ENCODE measurements around the gene CDC42SE1. TPM values are rescaled to one million over a fixed set of nuclear protein-coding genes. Genes with fewer than 3 reads are reported as not detected.

CDC42SE1 gene
- total and polyA plus RNA-seq, 9 of the 15 experiments (the other 6 are each of a cell fraction or from before 2014, with no cell fraction given) = 78.1 to 189 (median 114) TPM

- intact Hi-C loops (cut with micrococcal nuclease) (loop anchor here (5.0 kb wide), 2 partner anchors 36 to 51 kb away; partner anchors contain the start of genes MINDY1 and PRUNE1), in situ Hi-C loops (cut with MboI) (no loop called here)
- ChIA-PET POLR2A (interaction anchor here (0.6 to 4.4 kb wide), 9 partner anchors 9 to 522 kb away, joined by 3 to 19 read pairs (median 4); partner anchors contain the start of gene C1orf56), CTCF (ENCODE audit: low intra/inter-chr PET ratio) (interaction anchor here (0.9 kb wide), 1 partner anchor 12 kb away, joined by 4 read pairs; the partner anchor contains the start of gene GABPB2)
- FAIRE-seq = no peak
- H3K9me3 ChIP-seq (replicated peaks; ENCODE audit: control insufficient read depth, insufficient read depth, low read depth, low read length) = no peaks in the 10 kb centered on the region
- WGBS (ENCODE audit: insufficient coverage, low coverage, missing lambda C conversion rate) = 1% methylated on average over 10 of the region's 10 CpGs
- peak overlapping the region; percentile 91 for H3K27ac ChIP-seq (ENCODE audit: extremely low read depth, low read depth, low read length)
- no peak overlapping the region for H2AFZ ChIP-seq (ENCODE audit: low read depth, low read length)
- peaks cover 95% of the 10 kb centered on the region for H3K79me2 ChIP-seq (ENCODE audit: control insufficient read depth, insufficient read depth, low read length)
- H3K27me3 ChIP-seq (ENCODE audit: control insufficient read depth in 2 of 2, insufficient read depth in 2 of 2, low read length in 2 of 2) = no peaks in the 10 kb centered on the region
- peak overlapping the region; percentile 92 to 97 for H3K9ac ChIP-seq (ENCODE audit: insufficient read depth in 1 of 2, low read depth in 2 of 2, low read length in 2 of 2)
- TSS peak; percentile 53 for BruUV-seq (replicated peaks)
- H3K9me1 ChIP-seq (ENCODE audit: control insufficient read depth, insufficient read depth, low read length) = peaks cover 2% of the 10 kb centered on the region
- H4K20me1 ChIP-seq (replicated peaks; ENCODE audit: control insufficient read depth, insufficient read depth, low read length) = 0 out of 2 replicates have a peak, but pooled peaks cover 3% of the 10 kb centered on the region
- peaks cover 54% of the 10 kb centered on the region for H3K36me3 ChIP-seq (ENCODE audit: control insufficient read depth, insufficient read depth, low read length)
- DNase-seq (ENCODE audit: extremely low read depth in 1 of 4, low spot score in 3 of 4) = no peak
- H3K4me1 ChIP-seq (replicated peaks in 1 of 2; ENCODE audit: control insufficient read depth in 2 of 2, insufficient read depth in 2 of 2, low read length in 2 of 2) = peaks cover 43 to 47% of the 10 kb centered on the region in 2 experiments
- ATAC-seq = no peak
- H3K4me3 ChIP-seq = peak overlapping the region; percentile 95
- H3K4me2 ChIP-seq (ENCODE audit: insufficient read depth, low read length) = peak overlapping the region; percentile 96
- TF ChIP-seq ZNF253 (CRISPR knock-in tag; conservative IDR thresholded peaks at IDR 0.05) (no peak), HDAC6 (IDR thresholded peaks at IDR 0.05; ENCODE audit: low read depth, low read length) (no peak), ZNF431 (CRISPR knock-in tag; IDR thresholded peaks at IDR 0.05) (no peak), ZNF347 (CRISPR knock-in tag; IDR thresholded peaks at IDR 0.05; ENCODE audit: low read depth) (no peak), CHD1 (IDR thresholded peaks at IDR 0.05; ENCODE audit: low read length) (peak; percentile 21), ELF1 (tag; IDR thresholded peaks at IDR 0.05) (0 out of 2 replicates have a peak, but pooled peaks have one; percentile 1), ARNT (IDR thresholded peaks at IDR 0.05) (no peak), L3MBTL2 (IDR thresholded peaks at IDR 0.05) (no peak), ZNF444 (CRISPR knock-in tag; IDR thresholded peaks at IDR 0.05) (no peak), CTBP1 (IDR thresholded peaks at IDR 0.05; ENCODE audit: borderline replicate concordance) (no peak), SREBF1 (IDR thresholded peaks at IDR 0.05; ENCODE audit: borderline replicate concordance, low read depth, low read length) (no peak), ZNF695 (CRISPR knock-in tag; IDR thresholded peaks at IDR 0.05) (no peak), TGIF2 (CRISPR knock-in tag; IDR thresholded peaks at IDR 0.05) (no peak), HSF4 (CRISPR knock-in tag; IDR thresholded peaks at IDR 0.05; ENCODE audit: borderline replicate concordance) (no peak), RBFOX2 (IDR thresholded peaks at IDR 0.05; ENCODE audit: low read depth, low read length) (peak; percentile 38; the same call in 1 of the 2 replicates), ZFP1 (CRISPR knock-in tag; IDR thresholded peaks at IDR 0.05) (no peak), FOXK2 (conservative IDR thresholded peaks at IDR 0.05 in 1 of 2, IDR thresholded peaks at IDR 0.05 in 1 of 2; ENCODE audit: low read depth in 2 of 2) (no peak), ZNF76 (CRISPR knock-in tag; IDR thresholded peaks at IDR 0.05; ENCODE audit: borderline replicate concordance) (no peak), ZBTB7A (IDR thresholded peaks at IDR 0.05; ENCODE audit: borderline replicate concordance, control insufficient read depth, low read depth, low read length) (no peak)
- TF ChIP-seq, protein P1, sequence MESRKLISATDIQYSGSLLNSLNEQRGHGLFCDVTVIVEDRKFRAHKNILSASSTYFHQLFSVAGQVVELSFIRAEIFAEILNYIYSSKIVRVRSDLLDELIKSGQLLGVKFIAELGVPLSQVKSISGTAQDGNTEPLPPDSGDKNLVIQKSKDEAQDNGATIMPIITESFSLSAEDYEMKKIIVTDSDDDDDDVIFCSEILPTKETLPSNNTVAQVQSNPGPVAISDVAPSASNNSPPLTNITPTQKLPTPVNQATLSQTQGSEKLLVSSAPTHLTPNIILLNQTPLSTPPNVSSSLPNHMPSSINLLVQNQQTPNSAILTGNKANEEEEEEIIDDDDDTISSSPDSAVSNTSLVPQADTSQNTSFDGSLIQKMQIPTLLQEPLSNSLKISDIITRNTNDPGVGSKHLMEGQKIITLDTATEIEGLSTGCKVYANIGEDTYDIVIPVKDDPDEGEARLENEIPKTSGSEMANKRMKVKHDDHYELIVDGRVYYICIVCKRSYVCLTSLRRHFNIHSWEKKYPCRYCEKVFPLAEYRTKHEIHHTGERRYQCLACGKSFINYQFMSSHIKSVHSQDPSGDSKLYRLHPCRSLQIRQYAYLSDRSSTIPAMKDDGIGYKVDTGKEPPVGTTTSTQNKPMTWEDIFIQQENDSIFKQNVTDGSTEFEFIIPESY (CRISPR knock-in tag; IDR thresholded peaks at IDR 0.05) = no peak
Observed at GRCh38 chr1:151058692-151059091, 730 bp downstream of the CDC42SE1 start.

All from K562 (cell line).